Osteoblast (primary cell): ENCODE results near the gene OVCH2. TPM values are rescaled to one million over a fixed set of nuclear protein-coding genes. Genes with fewer than 3 reads are reported as not detected.

Source experiments
- DNase-seq: peaks from one replicate; pipeline ENCODE4 v3.0.0; 2011; ENCODE audit warnings: low spot score, mixed read lengths; ENCODE audit not compliant: insufficient read length; ENCODE audit errors: missing footprints
- H2AFZ ChIP-seq: 2 replicates; pipeline ENCODE4 v1.6.0; 2011; ENCODE audit warnings: mild to moderate bottlenecking, low read length
- H3K27ac ChIP-seq: 2 replicates; pipeline ENCODE4 v1.5.1; 2011; ENCODE audit warnings: mild to moderate bottlenecking, low read depth, low read length, moderate library complexity
- H3K27me3 ChIP-seq: 2 replicates; pipeline ENCODE4 v1.6.0; 2012; ENCODE audit warnings: mild to moderate bottlenecking, control low read depth, inconsistent platforms, low read length, moderate library complexity; ENCODE audit not compliant: insufficient read depth
- H3K36me3 ChIP-seq: 2 replicates; pipeline ENCODE4 v1.5.1; 2011; ENCODE audit warnings: mild to moderate bottlenecking, low read length, control low read depth, moderate library complexity; ENCODE audit not compliant: insufficient read depth
- H3K4me1 ChIP-seq: 2 replicates; pipeline ENCODE4 v1.5.1; 2011; ENCODE audit warnings: mild to moderate bottlenecking, low read length, control low read depth, moderate library complexity; ENCODE audit not compliant: insufficient read depth
- H3K4me2 ChIP-seq: 2 replicates; pipeline ENCODE4 v1.6.0; 2011; ENCODE audit warnings: mild to moderate bottlenecking, low read length; ENCODE audit not compliant: insufficient read depth
- H3K4me3 ChIP-seq: fragments of 200-600 bp; sonication (generic); 3 replicates; pipeline ENCODE4 v1.5.1; 2012; ENCODE audit warnings: mild to moderate bottlenecking, low read length, inconsistent platforms; ENCODE audit not compliant: insufficient read depth
- H3K79me2 ChIP-seq: 2 replicates; pipeline ENCODE4 v1.6.0; 2012; ENCODE audit warnings: mild to moderate bottlenecking, low read length, control low read depth, inconsistent platforms; ENCODE audit not compliant: insufficient read depth
- H3K9me3 ChIP-seq: 2 replicates; pipeline ENCODE4 v1.5.1; 2011; ENCODE audit warnings: low read depth, low read length, control low read depth
- H4K20me1 ChIP-seq: 2 replicates; pipeline ENCODE4 v1.6.0; 2012; ENCODE audit warnings: mild to moderate bottlenecking, low read length, control low read depth; ENCODE audit not compliant: insufficient read depth
- CTCF ChIP-seq: IDR thresholded peaks from 2 replicates; pipeline ENCODE4 v1.5.1; 2011; ENCODE audit warnings: mild to moderate bottlenecking, low read depth, low read length, moderate library complexity; ENCODE audit errors: extremely low read depth
- total RNA-seq: library from RNA; depleted of rRNA; stranded (reverse); fragments of >200 nt; gene quantifications from 2 replicates; pipeline ENCODE4 v1.2.3, GENCODE V29; 2012

The OVCH2 gene
- total RNA-seq, 1 donor = not detected

- TF ChIP-seq CTCF = no peak
- H3K4me2 ChIP-seq = no peak overlapping the region
- no peak overlapping the region for H3K4me3 ChIP-seq
- H3K27me3 ChIP-seq = no peaks in the 10 kb centered on the region
- no peaks in the 10 kb centered on the region for H3K79me2 ChIP-seq
- H3K4me1 ChIP-seq = no peaks in the 10 kb centered on the region
- H3K27ac ChIP-seq = no peak overlapping the region
- H4K20me1 ChIP-seq = no peaks in the 10 kb centered on the region
- no peak for DNase-seq
- H3K9me3 ChIP-seq = no peaks in the 10 kb centered on the region
- H3K36me3 ChIP-seq = no peaks in the 10 kb centered on the region
- H2AFZ ChIP-seq = no peak overlapping the region
Observed at GRCh38 chr11:7655253-7656217, 50.7 kb downstream of the OVCH2 start.

GRCh38 chr11:7654195-7654705, 52.0 kb downstream of the OVCH2 start:
- Histone ChIP-seq H3K4me1 (no peaks in the 10 kb centered on the region), H3K4me3 (no peak overlapping the region), H2AFZ (no peak overlapping the region), H3K79me2 (no peaks in the 10 kb centered on the region), H3K4me2 (no peak overlapping the region), H3K27ac (no peak overlapping the region), H4K20me1 (no peaks in the 10 kb centered on the region), H3K27me3 (no peaks in the 10 kb centered on the region), H3K36me3 (no peaks in the 10 kb centered on the region), H3K9me3 (no peaks in the 10 kb centered on the region)
- no peak for TF ChIP-seq CTCF
- DNase-seq = no peak

- H3K36me3 ChIP-seq = no peaks in the 10 kb centered on the region
- no peak overlapping the region for H3K4me2 ChIP-seq
- no peak for TF ChIP-seq CTCF
- H3K27me3 ChIP-seq = no peaks in the 10 kb centered on the region
- no peaks in the 10 kb centered on the region for H3K79me2 ChIP-seq
- no peaks in the 10 kb centered on the region for H3K4me1 ChIP-seq
- H3K9me3 ChIP-seq = no peaks in the 10 kb centered on the region
- DNase-seq = no peak
- no peak overlapping the region for H2AFZ ChIP-seq
- no peak overlapping the region for H3K4me3 ChIP-seq
- no peak overlapping the region for H3K27ac ChIP-seq
- H4K20me1 ChIP-seq = no peaks in the 10 kb centered on the region
Observed at GRCh38 chr11:7651700-7652099, 54.6 kb downstream of the OVCH2 start.

- no peak overlapping the region for H3K4me2 ChIP-seq
- no peaks in the 10 kb centered on the region for H3K4me1 ChIP-seq
- no peak overlapping the region for H3K27ac ChIP-seq
- no peaks in the 10 kb centered on the region for H3K9me3 ChIP-seq
- H3K79me2 ChIP-seq = no peaks in the 10 kb centered on the region
- no peaks in the 10 kb centered on the region for H4K20me1 ChIP-seq
- no peak for DNase-seq
- H3K4me3 ChIP-seq = no peak overlapping the region
- no peak for TF ChIP-seq CTCF
- H2AFZ ChIP-seq = no peak overlapping the region
- H3K27me3 ChIP-seq = no peaks in the 10 kb centered on the region
- no peaks in the 10 kb centered on the region for H3K36me3 ChIP-seq
Observed at GRCh38 chr11:7651140-7651551, 55.1 kb downstream of the OVCH2 start.
